GM23248 (cell line): ENCODE results near the gene HNRNPM.

Experiments
- EZH2 ChIP-seq: fragments of 200-600 bp; sonication (generic); IDR thresholded peaks from 2 replicates; pipeline ENCODE4 v1.6.1; 2018; ENCODE audit warnings: antibody characterized with exemption, mild to moderate bottlenecking; ENCODE audit not compliant: insufficient read depth, poor library complexity, severe bottlenecking
- EZH2phosphoT487 ChIP-seq: fragments of 200-600 bp; sonication (generic); IDR thresholded peaks from 2 replicates; pipeline ENCODE4 v1.6.1; 2018; ENCODE audit warnings: antibody characterized with exemption, moderate library complexity, mild to moderate bottlenecking, low read depth; ENCODE audit not compliant: insufficient read depth

- TF ChIP-seq EZH2phosphoT487 (no peak), EZH2 (no peak)
Measured at GRCh38 chr19:8396185-8396562, 48.6 kb upstream of the HNRNPM start.
